K562 (cell line): Measurements from ENCODE around the gene GPX6.

Experiments used
- CTCF ChIP-seq, 3 experiments: IDR thresholded peaks in 2 of 3; conservative IDR thresholded peaks in 1 of 3; 2 replicates each; pipeline ENCODE4 v1.5.1; 2011 to 2012; ENCODE audit warnings: low read length in 3 of 3, mild to moderate bottlenecking in 3 of 3, control low read depth in 2 of 3, improper control_type of control experiment in 1 of 3, inconsistent platforms in 1 of 3, low read depth in 1 of 3, mixed read lengths in 1 of 3, moderate library complexity in 1 of 3; ENCODE audit not compliant: insufficient read depth in 2 of 3
- GMEB1 ChIP-seq: fragments of 250-450 bp; sonication (Bioruptor Pico); IDR thresholded peaks from 2 replicates; pipeline ENCODE4 v1.4.0; 2020; ENCODE audit warnings: mild to moderate bottlenecking
- MNT ChIP-seq, 2 experiments: fragments of 450-650 bp; conservative IDR thresholded peaks; 2 replicates each; pipeline ENCODE4 v1.6.1; 2017; ENCODE audit warnings: mild to moderate bottlenecking in 2 of 2, moderate library complexity in 2 of 2
- ZNF57 ChIP-seq: fragments of 450-650 bp; formaldehyde crosslinking; IDR thresholded peaks from 2 replicates; pipeline ENCODE4 v1.4.0; 2020; ENCODE audit warnings: mild to moderate bottlenecking, moderate library complexity
- ZNF592 ChIP-seq: fragments of 450-650 bp; IDR thresholded peaks from 2 replicates; pipeline ENCODE4 v1.6.1; 2017; ENCODE audit warnings: antibody characterized with exemption, mild to moderate bottlenecking
- TF ChIP-seq, protein P1 (sequence below), 2 experiments: fragments of 450-650 bp; formaldehyde crosslinking in 1 of 2; IDR thresholded peaks; 2 replicates each; pipeline versions ENCODE4 v1.4.0 to v1.6.1; 2014 to 2020; ENCODE audit warnings: mild to moderate bottlenecking in 2 of 2, borderline replicate concordance in 1 of 2, low read depth in 1 of 2
- TF ChIP-seq, protein P2 (sequence below): sonication (generic); formaldehyde crosslinking; IDR thresholded peaks from 2 replicates; pipeline ENCODE4 v1.9.0; 2022; ENCODE audit warnings: mild to moderate bottlenecking, missing genetic modification reagents

- TF ChIP-seq, protein P1, sequence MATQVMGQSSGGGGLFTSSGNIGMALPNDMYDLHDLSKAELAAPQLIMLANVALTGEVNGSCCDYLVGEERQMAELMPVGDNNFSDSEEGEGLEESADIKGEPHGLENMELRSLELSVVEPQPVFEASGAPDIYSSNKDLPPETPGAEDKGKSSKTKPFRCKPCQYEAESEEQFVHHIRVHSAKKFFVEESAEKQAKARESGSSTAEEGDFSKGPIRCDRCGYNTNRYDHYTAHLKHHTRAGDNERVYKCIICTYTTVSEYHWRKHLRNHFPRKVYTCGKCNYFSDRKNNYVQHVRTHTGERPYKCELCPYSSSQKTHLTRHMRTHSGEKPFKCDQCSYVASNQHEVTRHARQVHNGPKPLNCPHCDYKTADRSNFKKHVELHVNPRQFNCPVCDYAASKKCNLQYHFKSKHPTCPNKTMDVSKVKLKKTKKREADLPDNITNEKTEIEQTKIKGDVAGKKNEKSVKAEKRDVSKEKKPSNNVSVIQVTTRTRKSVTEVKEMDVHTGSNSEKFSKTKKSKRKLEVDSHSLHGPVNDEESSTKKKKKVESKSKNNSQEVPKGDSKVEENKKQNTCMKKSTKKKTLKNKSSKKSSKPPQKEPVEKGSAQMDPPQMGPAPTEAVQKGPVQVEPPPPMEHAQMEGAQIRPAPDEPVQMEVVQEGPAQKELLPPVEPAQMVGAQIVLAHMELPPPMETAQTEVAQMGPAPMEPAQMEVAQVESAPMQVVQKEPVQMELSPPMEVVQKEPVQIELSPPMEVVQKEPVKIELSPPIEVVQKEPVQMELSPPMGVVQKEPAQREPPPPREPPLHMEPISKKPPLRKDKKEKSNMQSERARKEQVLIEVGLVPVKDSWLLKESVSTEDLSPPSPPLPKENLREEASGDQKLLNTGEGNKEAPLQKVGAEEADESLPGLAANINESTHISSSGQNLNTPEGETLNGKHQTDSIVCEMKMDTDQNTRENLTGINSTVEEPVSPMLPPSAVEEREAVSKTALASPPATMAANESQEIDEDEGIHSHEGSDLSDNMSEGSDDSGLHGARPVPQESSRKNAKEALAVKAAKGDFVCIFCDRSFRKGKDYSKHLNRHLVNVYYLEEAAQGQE (IDR thresholded peaks at IDR 0.05; ENCODE audit: borderline replicate concordance) = no peak
- TF ChIP-seq, protein P1 (CRISPR knock-in tag; IDR thresholded peaks at IDR 0.05; ENCODE audit: low read depth) = no peak
- TF ChIP-seq, protein P2, sequence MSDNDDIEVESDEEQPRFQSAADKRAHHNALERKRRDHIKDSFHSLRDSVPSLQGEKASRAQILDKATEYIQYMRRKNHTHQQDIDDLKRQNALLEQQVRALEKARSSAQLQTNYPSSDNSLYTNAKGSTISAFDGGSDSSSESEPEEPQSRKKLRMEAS (CRISPR knock-in tag) = no peak
- no peak for TF ChIP-seq CTCF (IDR thresholded peaks at IDR 0.05 in 2 of 3, conservative IDR thresholded peaks at IDR 0.05 in 1 of 3; ENCODE audit: insufficient read depth in 2 of 3, low read depth in 1 of 3, low read length in 3 of 3)
- TF ChIP-seq GMEB1 (CRISPR knock-in tag) = no peak
- TF ChIP-seq ZNF57 = no peak
- no peak for TF ChIP-seq ZNF592
- no peak for TF ChIP-seq MNT (conservative IDR thresholded peaks at IDR 0.05)
Observed at GRCh38 chr6:28523241-28523622, 7.6 kb upstream of the GPX6 start.
